Liver (tissue), 3 donors: Measurements from ENCODE around the gene KCND2.

Experiments
- CTCF ChIP-seq: fragments of 150-350 bp; IDR thresholded peaks from 2 replicates; pipeline ENCODE4 v1.5.1; 2017; ENCODE audit warnings: improper control_type of control experiment, low read depth, low read length; ENCODE audit not compliant: missing input control
- SP1 ChIP-seq: IDR thresholded peaks from 2 replicates; pipeline ENCODE4 v1.6.1; 2018; ENCODE audit warnings: antibody characterized with exemption, mild to moderate bottlenecking
- YY1 ChIP-seq: IDR thresholded peaks from 2 replicates; pipeline ENCODE4 v1.6.1; 2016; ENCODE audit warnings: antibody characterized with exemption, mild to moderate bottlenecking
- donor health status: healthy.
- donor health status: healthy.

DNA sequence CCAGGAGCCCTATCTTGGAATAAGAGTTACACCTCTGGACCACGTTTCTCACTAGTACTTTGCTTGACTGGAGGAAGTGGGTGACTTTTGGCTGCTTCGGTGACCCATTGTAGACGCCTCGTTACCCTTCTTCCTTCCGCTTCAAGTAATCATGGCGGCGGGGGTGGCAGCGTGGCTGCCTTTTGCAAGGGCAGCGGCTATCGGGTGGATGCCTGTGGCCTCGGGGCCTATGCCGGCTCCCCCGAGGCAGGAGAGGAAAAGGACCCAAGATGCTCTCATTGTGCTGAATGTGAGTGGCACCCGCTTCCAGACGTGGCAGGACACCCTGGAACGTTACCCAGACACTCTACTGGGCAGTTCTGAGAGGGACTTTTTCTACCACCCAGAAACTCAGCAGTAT lies 1.5 kb downstream of the KCND2 start:
- TF ChIP-seq CTCF = no peak
- no peak for TF ChIP-seq SP1
- no peak for TF ChIP-seq YY1
